ENCODE measurements around the gene ZNF664.

Gene ZNF664

DNA sequence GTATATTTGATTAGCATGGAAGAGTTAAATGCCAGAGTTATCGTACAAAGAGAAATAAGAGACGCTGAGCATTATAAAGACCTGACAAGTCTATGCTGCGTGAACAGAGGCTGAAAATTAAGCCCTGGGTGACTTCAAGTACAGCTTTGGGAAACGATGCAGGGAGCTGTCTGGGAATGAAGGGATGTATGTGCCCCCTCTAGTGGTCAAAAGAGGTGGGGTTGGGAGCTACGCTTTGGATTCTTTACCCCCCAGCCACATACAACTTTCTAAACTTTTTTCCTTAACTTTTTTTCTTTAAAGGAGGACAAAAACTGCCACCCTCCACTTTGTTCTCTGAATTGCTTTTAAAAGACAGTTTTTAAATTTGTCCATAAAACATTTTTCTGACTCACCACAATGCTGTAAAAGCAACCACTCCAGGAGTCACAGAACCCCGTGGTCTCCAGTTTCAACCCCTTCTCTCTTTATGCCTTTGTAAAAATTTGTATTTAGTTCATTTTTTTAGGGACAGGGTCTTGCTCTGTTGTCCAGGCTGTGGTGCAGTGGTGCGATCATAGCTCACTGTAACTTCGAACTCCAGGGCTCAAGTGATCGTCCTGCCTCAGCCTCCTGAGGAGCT lies 59.4 kb downstream of the ZNF664 start:
- no peak overlapping the region for H3K4me3 ChIP-seq (ENCODE audit: low read length)
- TF ChIP-seq CTCF (conservative IDR thresholded peaks at IDR 0.05; ENCODE audit: low read depth, low read length), result peak; percentile 92
- no peak for DNase-seq (ENCODE audit: low read depth)

DNA sequence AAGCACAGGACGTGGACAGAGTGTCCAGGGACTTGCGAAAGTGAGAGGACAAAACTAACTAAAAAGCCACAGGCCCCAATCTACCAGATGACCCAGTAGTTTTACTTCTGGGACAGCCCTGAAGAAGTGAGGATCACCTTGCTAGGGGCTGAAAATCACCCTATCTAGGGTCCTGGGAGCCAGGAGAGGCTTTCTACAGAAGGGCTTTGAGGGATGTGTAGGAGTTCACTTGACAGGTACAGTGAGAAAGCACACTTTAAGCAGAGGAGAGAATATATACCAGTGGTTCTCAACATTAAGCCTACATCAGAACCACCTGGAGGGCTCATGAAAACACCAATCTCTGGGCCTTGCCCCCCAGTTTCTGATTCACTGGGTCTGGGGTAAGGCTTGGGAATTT lies 60.8 kb downstream of the ZNF664 start:
- no peak for TF ChIP-seq CTCF (conservative IDR thresholded peaks at IDR 0.05; ENCODE audit: low read depth, low read length)
- H3K4me3 ChIP-seq (ENCODE audit: low read length), result no peak overlapping the region
- DNase-seq (ENCODE audit: low read depth), result no peak

- TF ChIP-seq CTCF (conservative IDR thresholded peaks at IDR 0.05; ENCODE audit: low read depth, low read length), result no peak
- DNase-seq (ENCODE audit: low read depth), result no peak
- H3K4me3 ChIP-seq (ENCODE audit: low read length), result no peak overlapping the region
Measured at GRCh38 chr12:124034297-124034696, 61.3 kb downstream of the ZNF664 start.

DNA sequence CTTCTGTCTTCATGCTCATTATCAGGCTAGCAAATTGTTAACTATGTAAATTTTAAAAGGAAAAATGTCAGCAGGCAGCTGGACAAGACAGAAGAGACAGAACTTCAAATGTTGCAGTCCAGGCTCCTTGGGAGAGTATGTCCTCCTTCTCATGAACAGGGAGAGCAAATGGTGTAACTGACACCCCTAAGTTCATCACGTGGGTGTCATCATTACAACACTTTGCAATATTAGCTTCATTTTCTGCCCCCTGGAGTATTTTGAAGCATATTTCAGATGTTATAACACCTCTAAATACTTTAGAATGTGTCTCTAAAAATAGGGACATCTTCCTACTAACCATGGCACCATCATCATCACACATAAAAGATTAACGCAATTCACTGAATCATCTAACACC lies 62.1 kb downstream of the ZNF664 start:
- H3K4me3 ChIP-seq (ENCODE audit: low read length), result no peak overlapping the region
- DNase-seq (ENCODE audit: low read depth), result no peak
- no peak for TF ChIP-seq CTCF (conservative IDR thresholded peaks at IDR 0.05; ENCODE audit: low read depth, low read length)

GRCh38 chr12:124036171-124036598 lies 63.2 kb downstream of the ZNF664 start:
- no peak for TF ChIP-seq CTCF (conservative IDR thresholded peaks at IDR 0.05; ENCODE audit: low read depth, low read length)
- DNase-seq (ENCODE audit: low read depth), result no peak

GRCh38 chr12:124036657-124037109 lies 63.7 kb downstream of the ZNF664 start:
- DNase-seq (ENCODE audit: low read depth), result no peak
- peak; percentile 88 for TF ChIP-seq CTCF (conservative IDR thresholded peaks at IDR 0.05; ENCODE audit: low read depth, low read length)
- H3K4me3 ChIP-seq (ENCODE audit: low read length), result no peak overlapping the region

More at GRCh38 chr12:124036171-124036598, 63.2 kb downstream of the ZNF664 start:
- H3K4me3 ChIP-seq (ENCODE audit: low read length), result no peak overlapping the region

- TF ChIP-seq CTCF (conservative IDR thresholded peaks at IDR 0.05; ENCODE audit: low read depth, low read length), result no peak
- no peak overlapping the region for H3K4me3 ChIP-seq (ENCODE audit: low read length)
- no peak for DNase-seq (ENCODE audit: low read depth)
Measured at GRCh38 chr12:124037331-124037730, 64.3 kb downstream of the ZNF664 start.

Measured in retinal pigment epithelial cell (primary cell).